HepG2 (cell line): Measurements from ENCODE around the gene NOVA2. TPM values are rescaled to one million over a fixed set of nuclear protein-coding genes. Genes with fewer than 3 reads are reported as not detected.

Experiments
- CCAR2 ChIP-seq: fragments of 200-400 bp; formaldehyde crosslinking; optimal IDR thresholded peaks from 2 replicates; pipeline ENCODE3; 2018; ENCODE audit warnings: low read depth, mild to moderate bottlenecking, low read length, moderate library complexity
- FOXM1 ChIP-seq: sonication (generic); formaldehyde crosslinking; IDR thresholded peaks from 2 replicates; pipeline ENCODE4 v1.5.0; 2020; ENCODE audit warnings: missing genetic modification reagents
- HES4 ChIP-seq: sonication (generic); formaldehyde crosslinking; IDR thresholded peaks from 2 replicates; pipeline ENCODE4 v1.9.0; 2021; ENCODE audit warnings: mild to moderate bottlenecking, missing genetic modification reagents, borderline replicate concordance
- HNRNPLL ChIP-seq: fragments of 200-400 bp; formaldehyde crosslinking; IDR thresholded peaks from 2 replicates; pipeline ENCODE4 v1.6.1; 2017; ENCODE audit warnings: mild to moderate bottlenecking, low read depth, low read length; ENCODE audit not compliant: poor library complexity, severe bottlenecking
- HOXA3 ChIP-seq: sonication (generic); formaldehyde crosslinking; IDR thresholded peaks from 2 replicates; pipeline ENCODE4 v1.5.0; 2020; ENCODE audit warnings: missing genetic modification reagents
- SKI ChIP-seq: fragments of 450-650 bp; IDR thresholded peaks from one replicate; pipeline ENCODE4 v1.6.1; 2018; ENCODE audit warnings: mild to moderate bottlenecking; ENCODE audit not compliant: partially characterized antibody
- ZMYM3 ChIP-seq: sonication (generic); formaldehyde crosslinking; IDR thresholded peaks from 2 replicates; pipeline ENCODE4 v1.5.1; 2020; ENCODE audit warnings: mild to moderate bottlenecking, missing genetic modification reagents
- ZNF775 ChIP-seq: sonication (generic); formaldehyde crosslinking; IDR thresholded peaks from 2 replicates; pipeline ENCODE4 v1.4.0; 2020; ENCODE audit warnings: missing genetic modification reagents, mild to moderate bottlenecking, moderate library complexity, borderline replicate concordance
- polyA plus RNA-seq, 8 experiments: library from polyadenylated mRNA; depleted of rRNA in 3 of 8; stranded (reverse) in 7 of 8; unstranded in 1 of 8; fragments of >200 nt; fragmentation: Illumina TruSeq in 4 of 8; extraction: Trizol in 4 of 8; gene quantifications; 2 replicates each; pipeline versions ENCODE4 v1.2.1 to v1.2.3, GENCODE V29; 2011 to 2016; ENCODE audit warnings: low read depth in 4 of 8, missing spikeins in 1 of 8, mixed read lengths in 1 of 8; ENCODE audit not compliant: insufficient read depth in 1 of 8
- total RNA-seq, 5 experiments: library from RNA; depleted of rRNA; stranded (reverse); fragments of >200 nt; fragmentation: Illumina TruSeq; extraction: Trizol; gene quantifications; 2 replicates each; pipeline ENCODE4 v1.2.3, GENCODE V29; 2016; ENCODE audit warnings: low read depth in 1 of 5
- TF ChIP-seq, protein P1 (sequence below): sonication (generic); formaldehyde crosslinking; IDR thresholded peaks from 2 replicates; pipeline ENCODE4 v1.4.0; 2020; ENCODE audit warnings: missing genetic modification reagents, borderline replicate concordance
- TF ChIP-seq, protein P2 (sequence below): sonication (generic); formaldehyde crosslinking; IDR thresholded peaks from 2 replicates; pipeline ENCODE4 v1.4.0; 2020; ENCODE audit warnings: missing genetic modification reagents, mild to moderate bottlenecking, borderline replicate concordance
- TF ChIP-seq, protein P3 (sequence below): sonication (generic); formaldehyde crosslinking; conservative IDR thresholded peaks from 2 replicates; pipeline ENCODE4 v1.4.0; 2020; ENCODE audit warnings: missing genetic modification reagents
- TF ChIP-seq, protein P4 (sequence below): sonication (generic); formaldehyde crosslinking; IDR thresholded peaks from 2 replicates; pipeline ENCODE4 v1.4.0; 2020; ENCODE audit warnings: missing genetic modification reagents
- TF ChIP-seq, protein P5 (sequence below): sonication (generic); formaldehyde crosslinking; IDR thresholded peaks from 2 replicates; pipeline ENCODE4 v1.4.0; 2020; ENCODE audit warnings: low read depth, mild to moderate bottlenecking, missing genetic modification reagents

NOVA2 gene
- total and polyA plus RNA-seq, 2 of the 13 experiments (the other 11 are each of a cell fraction or from before 2014, with no cell fraction given) = not detected

DNA sequence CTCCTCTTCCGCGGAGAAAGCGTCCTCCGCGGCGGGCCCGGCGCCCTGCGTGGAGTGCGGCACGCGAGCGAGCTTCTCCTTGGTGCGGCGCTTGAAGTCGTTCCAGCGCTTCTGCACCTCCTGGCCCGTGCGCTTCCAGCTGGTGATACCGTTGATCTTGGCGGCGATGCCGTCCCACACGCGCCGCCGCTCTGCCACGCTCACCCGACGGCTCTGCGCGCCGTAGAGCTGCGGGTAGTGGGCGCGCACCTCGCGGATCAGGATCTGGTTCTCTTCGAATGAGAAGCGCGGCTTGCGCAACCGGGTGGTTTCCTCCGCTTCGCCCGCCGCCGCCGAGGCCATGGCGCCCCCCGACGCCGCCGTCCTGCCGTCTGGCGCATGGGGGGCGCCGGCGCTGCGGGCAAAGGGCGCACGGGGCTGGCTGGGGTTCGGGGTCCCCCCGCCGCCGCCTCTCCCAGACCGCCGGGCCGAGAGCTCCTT, 72.2 kb downstream of the NOVA2 start (continued):
- TF ChIP-seq, protein P1, sequence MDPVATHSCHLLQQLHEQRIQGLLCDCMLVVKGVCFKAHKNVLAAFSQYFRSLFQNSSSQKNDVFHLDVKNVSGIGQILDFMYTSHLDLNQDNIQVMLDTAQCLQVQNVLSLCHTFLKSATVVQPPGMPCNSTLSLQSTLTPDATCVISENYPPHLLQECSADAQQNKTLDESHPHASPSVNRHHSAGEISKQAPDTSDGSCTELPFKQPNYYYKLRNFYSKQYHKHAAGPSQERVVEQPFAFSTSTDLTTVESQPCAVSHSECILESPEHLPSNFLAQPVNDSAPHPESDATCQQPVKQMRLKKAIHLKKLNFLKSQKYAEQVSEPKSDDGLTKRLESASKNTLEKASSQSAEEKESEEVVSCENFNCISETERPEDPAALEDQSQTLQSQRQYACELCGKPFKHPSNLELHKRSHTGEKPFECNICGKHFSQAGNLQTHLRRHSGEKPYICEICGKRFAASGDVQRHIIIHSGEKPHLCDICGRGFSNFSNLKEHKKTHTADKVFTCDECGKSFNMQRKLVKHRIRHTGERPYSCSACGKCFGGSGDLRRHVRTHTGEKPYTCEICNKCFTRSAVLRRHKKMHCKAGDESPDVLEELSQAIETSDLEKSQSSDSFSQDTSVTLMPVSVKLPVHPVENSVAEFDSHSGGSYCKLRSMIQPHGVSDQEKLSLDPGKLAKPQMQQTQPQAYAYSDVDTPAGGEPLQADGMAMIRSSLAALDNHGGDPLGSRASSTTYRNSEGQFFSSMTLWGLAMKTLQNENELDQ (CRISPR knock-in tag) = peak; percentile 48; the same call in 1 of the 2 replicates
- TF ChIP-seq CCAR2 (no peak), HES4 (0 out of 2 replicates have a peak, but pooled peaks have one; percentile 34), HNRNPLL (peak; percentile 86), ZMYM3 (0 out of 2 replicates have a peak, but pooled peaks have one; percentile 9), ZNF775 (CRISPR knock-in tag) (no peak), HOXA3 (peak; percentile 83), FOXM1 (no peak), SKI (peak; percentile 58)
- TF ChIP-seq, protein P2, sequence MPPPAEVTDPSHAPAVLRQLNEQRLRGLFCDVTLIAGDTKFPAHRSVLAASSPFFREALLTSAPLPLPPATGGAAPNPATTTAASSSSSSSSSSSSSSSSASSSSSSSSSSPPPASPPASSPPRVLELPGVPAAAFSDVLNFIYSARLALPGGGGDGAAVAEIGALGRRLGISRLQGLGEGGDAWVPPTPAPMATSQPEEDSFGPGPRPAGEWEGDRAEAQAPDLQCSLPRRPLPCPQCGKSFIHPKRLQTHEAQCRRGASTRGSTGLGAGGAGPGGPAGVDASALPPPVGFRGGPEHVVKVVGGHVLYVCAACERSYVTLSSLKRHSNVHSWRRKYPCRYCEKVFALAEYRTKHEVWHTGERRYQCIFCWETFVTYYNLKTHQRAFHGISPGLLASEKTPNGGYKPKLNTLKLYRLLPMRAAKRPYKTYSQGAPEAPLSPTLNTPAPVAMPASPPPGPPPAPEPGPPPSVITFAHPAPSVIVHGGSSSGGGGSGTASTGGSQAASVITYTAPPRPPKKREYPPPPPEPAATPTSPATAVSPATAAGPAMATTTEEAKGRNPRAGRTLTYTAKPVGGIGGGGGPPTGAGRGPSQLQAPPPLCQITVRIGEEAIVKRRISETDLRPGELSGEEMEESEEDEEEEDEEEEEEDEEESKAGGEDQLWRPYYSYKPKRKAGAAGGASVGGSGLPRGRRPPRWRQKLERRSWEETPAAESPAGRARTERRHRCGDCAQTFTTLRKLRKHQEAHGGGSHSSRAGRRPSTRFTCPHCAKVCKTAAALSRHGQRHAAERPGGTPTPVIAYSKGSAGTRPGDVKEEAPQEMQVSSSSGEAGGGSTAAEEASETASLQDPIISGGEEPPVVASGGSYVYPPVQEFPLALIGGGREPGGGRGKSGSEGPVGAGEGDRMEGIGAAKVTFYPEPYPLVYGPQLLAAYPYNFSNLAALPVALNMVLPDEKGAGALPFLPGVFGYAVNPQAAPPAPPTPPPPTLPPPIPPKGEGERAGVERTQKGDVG (CRISPR knock-in tag) = 0 out of 2 replicates have a peak, but pooled peaks have one; percentile 32
- TF ChIP-seq, protein P3, sequence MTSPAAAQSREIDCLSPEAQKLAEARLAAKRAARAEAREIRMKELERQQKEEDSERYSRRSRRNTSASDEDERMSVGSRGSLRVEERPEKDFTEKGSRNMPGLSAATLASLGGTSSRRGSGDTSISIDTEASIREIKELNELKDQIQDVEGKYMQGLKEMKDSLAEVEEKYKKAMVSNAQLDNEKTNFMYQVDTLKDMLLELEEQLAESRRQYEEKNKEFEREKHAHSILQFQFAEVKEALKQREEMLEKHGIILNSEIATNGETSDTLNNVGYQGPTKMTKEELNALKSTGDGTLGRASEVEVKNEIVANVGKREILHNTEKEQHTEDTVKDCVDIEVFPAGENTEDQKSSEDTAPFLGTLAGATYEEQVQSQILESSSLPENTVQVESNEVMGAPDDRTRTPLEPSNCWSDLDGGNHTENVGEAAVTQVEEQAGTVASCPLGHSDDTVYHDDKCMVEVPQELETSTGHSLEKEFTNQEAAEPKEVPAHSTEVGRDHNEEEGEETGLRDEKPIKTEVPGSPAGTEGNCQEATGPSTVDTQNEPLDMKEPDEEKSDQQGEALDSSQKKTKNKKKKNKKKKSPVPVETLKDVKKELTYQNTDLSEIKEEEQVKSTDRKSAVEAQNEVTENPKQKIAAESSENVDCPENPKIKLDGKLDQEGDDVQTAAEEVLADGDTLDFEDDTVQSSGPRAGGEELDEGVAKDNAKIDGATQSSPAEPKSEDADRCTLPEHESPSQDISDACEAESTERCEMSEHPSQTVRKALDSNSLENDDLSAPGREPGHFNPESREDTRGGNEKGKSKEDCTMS = no peak
- TF ChIP-seq, protein P4, sequence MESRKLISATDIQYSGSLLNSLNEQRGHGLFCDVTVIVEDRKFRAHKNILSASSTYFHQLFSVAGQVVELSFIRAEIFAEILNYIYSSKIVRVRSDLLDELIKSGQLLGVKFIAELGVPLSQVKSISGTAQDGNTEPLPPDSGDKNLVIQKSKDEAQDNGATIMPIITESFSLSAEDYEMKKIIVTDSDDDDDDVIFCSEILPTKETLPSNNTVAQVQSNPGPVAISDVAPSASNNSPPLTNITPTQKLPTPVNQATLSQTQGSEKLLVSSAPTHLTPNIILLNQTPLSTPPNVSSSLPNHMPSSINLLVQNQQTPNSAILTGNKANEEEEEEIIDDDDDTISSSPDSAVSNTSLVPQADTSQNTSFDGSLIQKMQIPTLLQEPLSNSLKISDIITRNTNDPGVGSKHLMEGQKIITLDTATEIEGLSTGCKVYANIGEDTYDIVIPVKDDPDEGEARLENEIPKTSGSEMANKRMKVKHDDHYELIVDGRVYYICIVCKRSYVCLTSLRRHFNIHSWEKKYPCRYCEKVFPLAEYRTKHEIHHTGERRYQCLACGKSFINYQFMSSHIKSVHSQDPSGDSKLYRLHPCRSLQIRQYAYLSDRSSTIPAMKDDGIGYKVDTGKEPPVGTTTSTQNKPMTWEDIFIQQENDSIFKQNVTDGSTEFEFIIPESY = peak; percentile 79
- TF ChIP-seq, protein P5, sequence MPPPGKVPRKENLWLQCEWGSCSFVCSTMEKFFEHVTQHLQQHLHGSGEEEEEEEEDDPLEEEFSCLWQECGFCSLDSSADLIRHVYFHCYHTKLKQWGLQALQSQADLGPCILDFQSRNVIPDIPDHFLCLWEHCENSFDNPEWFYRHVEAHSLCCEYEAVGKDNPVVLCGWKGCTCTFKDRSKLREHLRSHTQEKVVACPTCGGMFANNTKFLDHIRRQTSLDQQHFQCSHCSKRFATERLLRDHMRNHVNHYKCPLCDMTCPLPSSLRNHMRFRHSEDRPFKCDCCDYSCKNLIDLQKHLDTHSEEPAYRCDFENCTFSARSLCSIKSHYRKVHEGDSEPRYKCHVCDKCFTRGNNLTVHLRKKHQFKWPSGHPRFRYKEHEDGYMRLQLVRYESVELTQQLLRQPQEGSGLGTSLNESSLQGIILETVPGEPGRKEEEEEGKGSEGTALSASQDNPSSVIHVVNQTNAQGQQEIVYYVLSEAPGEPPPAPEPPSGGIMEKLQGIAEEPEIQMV (CRISPR knock-in tag) = no peak
